Sigmoid colon (tissue), 4 donors: ENCODE results near the gene EPHA4.

ENCODE experiments used
- POLR2A ChIP-seq, 2 donors: fragments of 450-650 bp; IDR thresholded peaks; one replicate each; pipeline ENCODE4 v1.6.1; 2016; ENCODE audit warnings: antibody characterized with exemption in 2 of 2, mild to moderate bottlenecking in 2 of 2, moderate library complexity in 2 of 2
- POLR2AphosphoS5 ChIP-seq, 4 donors: sonication (generic); formaldehyde crosslinking; IDR thresholded peaks; one replicate each; pipeline ENCODE4 v1.6.1; 2017; ENCODE audit warnings: antibody characterized with exemption in 4 of 4
- TF ChIP-seq, protein P1 (sequence below), 4 experiments: fragments of 450-650 bp in 3 of 4; fragments of 200-600 bp in 1 of 4; IDR thresholded peaks; one replicate each; pipeline ENCODE4 v1.5.1; 2016 to 2019; ENCODE audit warnings: antibody characterized with exemption in 4 of 4, mild to moderate bottlenecking in 3 of 4, moderate library complexity in 2 of 4

DNA sequence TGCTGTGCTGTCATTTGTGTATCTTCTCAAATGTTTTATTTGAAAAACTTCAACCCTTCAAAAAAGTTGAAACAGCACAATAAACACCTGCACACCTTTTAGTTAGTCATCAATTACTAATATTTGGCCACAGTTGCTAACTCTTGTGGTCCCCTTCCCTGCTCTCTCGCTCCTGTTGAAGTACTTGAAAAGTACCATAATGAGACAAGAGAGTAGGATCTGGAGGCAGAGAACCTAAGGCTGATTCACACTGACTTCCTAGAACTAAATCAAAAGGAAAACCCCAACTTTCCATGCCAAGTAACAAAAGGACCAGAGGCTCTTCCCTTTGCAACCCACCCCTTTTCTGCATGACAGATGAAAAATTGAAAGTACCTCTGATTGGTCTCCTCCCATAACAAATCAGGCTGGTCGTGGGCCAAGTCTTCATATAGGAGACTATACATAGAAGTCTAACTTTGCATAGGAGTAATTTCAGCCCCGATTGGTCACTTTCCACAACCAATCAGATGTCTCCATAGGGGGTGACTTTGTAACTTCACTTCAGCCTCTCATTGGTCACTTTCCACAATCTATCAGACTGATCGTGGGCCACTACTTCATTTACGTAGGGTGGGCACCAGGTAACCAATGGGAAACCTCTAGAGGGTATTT, 179.7 kb downstream of the EPHA4 start:
- TF ChIP-seq, protein P1, sequence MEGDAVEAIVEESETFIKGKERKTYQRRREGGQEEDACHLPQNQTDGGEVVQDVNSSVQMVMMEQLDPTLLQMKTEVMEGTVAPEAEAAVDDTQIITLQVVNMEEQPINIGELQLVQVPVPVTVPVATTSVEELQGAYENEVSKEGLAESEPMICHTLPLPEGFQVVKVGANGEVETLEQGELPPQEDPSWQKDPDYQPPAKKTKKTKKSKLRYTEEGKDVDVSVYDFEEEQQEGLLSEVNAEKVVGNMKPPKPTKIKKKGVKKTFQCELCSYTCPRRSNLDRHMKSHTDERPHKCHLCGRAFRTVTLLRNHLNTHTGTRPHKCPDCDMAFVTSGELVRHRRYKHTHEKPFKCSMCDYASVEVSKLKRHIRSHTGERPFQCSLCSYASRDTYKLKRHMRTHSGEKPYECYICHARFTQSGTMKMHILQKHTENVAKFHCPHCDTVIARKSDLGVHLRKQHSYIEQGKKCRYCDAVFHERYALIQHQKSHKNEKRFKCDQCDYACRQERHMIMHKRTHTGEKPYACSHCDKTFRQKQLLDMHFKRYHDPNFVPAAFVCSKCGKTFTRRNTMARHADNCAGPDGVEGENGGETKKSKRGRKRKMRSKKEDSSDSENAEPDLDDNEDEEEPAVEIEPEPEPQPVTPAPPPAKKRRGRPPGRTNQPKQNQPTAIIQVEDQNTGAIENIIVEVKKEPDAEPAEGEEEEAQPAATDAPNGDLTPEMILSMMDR (IDR thresholded peaks at IDR 0.05), result no peak
- TF ChIP-seq POLR2A (IDR thresholded peaks at IDR 0.05), result no peak
- no peak for TF ChIP-seq POLR2AphosphoS5 (IDR thresholded peaks at IDR 0.05)
